ENCODE measurements around the gene MBOAT2. TPM values are rescaled to one million over a fixed set of nuclear protein-coding genes. Genes with fewer than 3 reads are reported as not detected.

Gene MBOAT2
- total and polyA plus RNA-seq, 2 of the 13 experiments (the other 11 are each of a cell fraction or from before 2014, with no cell fraction given) = 0.11 to 0.36 TPM

DNA sequence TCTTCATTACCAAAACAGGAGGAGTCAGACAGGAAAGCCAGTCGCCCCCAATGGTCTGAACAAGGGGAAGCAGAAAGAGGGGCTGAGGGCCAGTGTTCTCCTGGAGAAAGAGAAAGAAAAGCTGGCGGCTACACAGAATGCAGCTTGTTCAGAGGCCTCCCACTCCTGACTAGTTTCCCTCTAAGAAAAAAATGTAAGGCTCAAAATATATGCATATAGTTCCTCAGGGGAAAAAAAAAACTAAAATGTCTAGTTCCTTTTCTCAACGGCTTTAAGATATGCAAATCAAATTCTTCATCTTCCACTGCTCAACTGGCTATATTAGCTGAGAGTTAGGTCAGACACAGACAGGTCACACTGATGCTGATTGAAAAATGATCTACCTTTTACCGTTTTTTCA, 18.6 kb downstream of the MBOAT2 start:
- Histone ChIP-seq H3K36me3 (replicated peaks in 1 of 2; ENCODE audit: control insufficient read depth in 1 of 2, insufficient read depth in 2 of 2, low read length in 2 of 2) (no peaks in the 10 kb centered on the region), H3K4me2 (ENCODE audit: low read depth, low read length) (no peak overlapping the region), H4K20me1 (ENCODE audit: insufficient read depth, low read length) (no peaks in the 10 kb centered on the region), H3K27me3 (ENCODE audit: control insufficient read depth in 1 of 2, insufficient read depth in 2 of 2, low read length in 2 of 2) (no peaks in the 10 kb centered on the region), H3K9me3 (ENCODE audit: low read length) (no peaks in the 10 kb centered on the region), H2AFZ (ENCODE audit: low read length) (no peak overlapping the region), H3K9ac (ENCODE audit: insufficient read depth, low read depth, low read length) (no peak overlapping the region), H3K27ac (ENCODE audit: extremely low read length, insufficient read depth, low read length) (no peak overlapping the region), H3K4me3 (replicated peaks in 1 of 3; ENCODE audit: insufficient read depth in 1 of 3, low read depth in 2 of 3, low read length in 3 of 3) (no peak overlapping the region), H3K4me1 (ENCODE audit: insufficient read depth, low read length) (no peaks in the 10 kb centered on the region), H3K79me2 (ENCODE audit: insufficient read depth, low read length) (no peaks in the 10 kb centered on the region)
- ChIA-PET POLR2A (no interaction called here), CTCF (ENCODE audit: low intra/inter-chr PET ratio, low total read pairs) (no interaction called here)
- no TSS peak for BruUV-seq (replicated peaks)
- 6% methylated on average over 4 of the region's 4 CpGs for WGBS (ENCODE audit: low lambda C conversion rate)
- ATAC-seq (no peak), FAIRE-seq (no peak), DNase-seq (ENCODE audit: low spot score) (no peak)
- intact Hi-C loops (cut with micrococcal nuclease; ENCODE audit: unreplicated experiment) (loop anchor here (5.0 kb wide), 1 partner anchor 1888 kb away; no protein-coding TSS in a partner anchor), in situ Hi-C loops (cut with HindIII; ENCODE audit: extremely low pct_ligation_motif_present, low pct_unique_long_range_greater_than_20kb) (loop anchor here (10.0 kb wide), 1 partner anchor 110 kb away; no protein-coding TSS in a partner anchor)
- TF ChIP-seq ZNF292 (CRISPR knock-in tag; IDR thresholded peaks at IDR 0.05; ENCODE audit: borderline replicate concordance, low read depth) (no peak), TP53 (CRISPR knock-in tag; conservative IDR thresholded peaks at IDR 0.05) (no peak), ZKSCAN5 (CRISPR knock-in tag; IDR thresholded peaks at IDR 0.05) (no peak), ARID3A (IDR thresholded peaks at IDR 0.05; ENCODE audit: low read depth, low read length) (no peak), FOXP1 (IDR thresholded peaks at IDR 0.05) (no peak), FOXP1 (CRISPR knock-in tag; IDR thresholded peaks at IDR 0.05) (no peak), ASH2L (IDR thresholded peaks at IDR 0.05; ENCODE audit: insufficient read length, low read depth, low read length) (no peak), MYPOP (CRISPR knock-in tag; IDR thresholded peaks at IDR 0.05) (no peak), ARID4A (CRISPR knock-in tag; IDR thresholded peaks at IDR 0.05; ENCODE audit: borderline replicate concordance) (no peak), JUN (CRISPR knock-in tag; IDR thresholded peaks at IDR 0.05) (no peak), ZFP62 (CRISPR knock-in tag; IDR thresholded peaks at IDR 0.05) (no peak), NONO (IDR thresholded peaks at IDR 0.05) (no peak), NONO (CRISPR knock-in tag; conservative IDR thresholded peaks at IDR 0.05) (no peak), ESRRA (CRISPR knock-in tag; IDR thresholded peaks at IDR 0.05; ENCODE audit: low read depth) (no peak)
- TF ChIP-seq, protein P1, sequence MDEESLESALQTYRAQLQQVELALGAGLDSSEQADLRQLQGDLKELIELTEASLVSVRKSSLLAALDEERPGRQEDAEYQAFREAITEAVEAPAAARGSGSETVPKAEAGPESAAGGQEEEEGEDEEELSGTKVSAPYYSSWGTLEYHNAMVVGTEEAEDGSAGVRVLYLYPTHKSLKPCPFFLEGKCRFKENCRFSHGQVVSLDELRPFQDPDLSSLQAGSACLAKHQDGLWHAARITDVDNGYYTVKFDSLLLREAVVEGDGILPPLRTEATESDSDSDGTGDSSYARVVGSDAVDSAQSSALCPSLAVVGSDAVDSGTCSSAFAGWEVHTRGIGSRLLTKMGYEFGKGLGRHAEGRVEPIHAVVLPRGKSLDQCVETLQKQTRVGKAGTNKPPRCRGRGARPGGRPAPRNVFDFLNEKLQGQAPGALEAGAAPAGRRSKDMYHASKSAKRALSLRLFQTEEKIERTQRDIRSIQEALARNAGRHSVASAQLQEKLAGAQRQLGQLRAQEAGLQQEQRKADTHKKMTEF (CRISPR knock-in tag; IDR thresholded peaks at IDR 0.05) = no peak
- TF ChIP-seq, protein P2, sequence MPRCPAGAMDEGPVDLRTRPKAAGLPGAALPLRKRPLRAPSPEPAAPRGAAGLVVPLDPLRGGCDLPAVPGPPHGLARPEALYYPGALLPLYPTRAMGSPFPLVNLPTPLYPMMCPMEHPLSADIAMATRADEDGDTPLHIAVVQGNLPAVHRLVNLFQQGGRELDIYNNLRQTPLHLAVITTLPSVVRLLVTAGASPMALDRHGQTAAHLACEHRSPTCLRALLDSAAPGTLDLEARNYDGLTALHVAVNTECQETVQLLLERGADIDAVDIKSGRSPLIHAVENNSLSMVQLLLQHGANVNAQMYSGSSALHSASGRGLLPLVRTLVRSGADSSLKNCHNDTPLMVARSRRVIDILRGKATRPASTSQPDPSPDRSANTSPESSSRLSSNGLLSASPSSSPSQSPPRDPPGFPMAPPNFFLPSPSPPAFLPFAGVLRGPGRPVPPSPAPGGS (CRISPR knock-in tag; IDR thresholded peaks at IDR 0.05) = no peak

All from HepG2 (cell line).